Thyroid gland (tissue), 4 donors: ENCODE data around the gene POMGNT2.

Source experiments
- CTCF ChIP-seq, 6 experiments: fragments of 200-600 bp in 3 of 6; fragments of 450-650 bp in 3 of 6; sonication (generic) in 3 of 6; IDR thresholded peaks; one replicate each; pipeline ENCODE4 v1.5.1; 2016 to 2019; ENCODE audit warnings: antibody characterized with exemption in 6 of 6, mild to moderate bottlenecking in 2 of 6, inconsistent platforms in 1 of 6, moderate library complexity in 1 of 6
- POLR2A ChIP-seq, 2 donors: fragments of 450-650 bp; IDR thresholded peaks; one replicate each; pipeline ENCODE4 v1.6.1; 2017; ENCODE audit warnings: antibody characterized with exemption in 2 of 2, mild to moderate bottlenecking in 2 of 2, moderate library complexity in 1 of 2

GRCh38 chr3:43059456-43059855, 46.4 kb downstream of the POMGNT2 start:
- TF ChIP-seq CTCF (IDR thresholded peaks at IDR 0.05) (no peak), POLR2A (IDR thresholded peaks at IDR 0.05) (no peak)
